D721Med (cell line): ENCODE results near the gene SERPINB12.

Experiments used
- DNase-seq: peaks from one replicate; pipeline ENCODE4 v3.0.0; 2011; ENCODE audit warnings: low spot score; ENCODE audit not compliant: insufficient read length
- FAIRE-seq: peaks from 2 replicates; lab custom pipeline; 2011; peaks lifted over from hg19 to GRCh38; lab: Jason Lieb, UNC
- CTCF ChIP-seq: IDR thresholded peaks from 2 replicates; pipeline ENCODE4 v1.5.1; 2012; ENCODE audit warnings: mild to moderate bottlenecking, control low read depth; ENCODE audit not compliant: insufficient read depth; ENCODE audit errors: missing control alignments

SERPINB12 gene

GRCh38 chr18:63592471-63592870, 50.3 kb downstream of the SERPINB12 start:
- DNase-seq, result no peak
- no peak for FAIRE-seq
- no peak for TF ChIP-seq CTCF

- no peak for TF ChIP-seq CTCF
- DNase-seq, result no peak
- FAIRE-seq, result no peak
These were observed 54.8 kb downstream of the SERPINB12 start for GRCh38 chr18:63596964-63597363.

- TF ChIP-seq CTCF, result no peak
- no peak for FAIRE-seq
These were observed 61.2 kb downstream of the SERPINB12 start for GRCh38 chr18:63603355-63603754.

GRCh38 chr18:63603772-63604171, 61.6 kb downstream of the SERPINB12 start:
- TF ChIP-seq CTCF, result no peak
- FAIRE-seq (peak; percentile 97), DNase-seq (no peak)

More at GRCh38 chr18:63603355-63603754, 61.2 kb downstream of the SERPINB12 start:
- DNase-seq, result no peak

GRCh38 chr18:63604791-63605567, 62.8 kb downstream of the SERPINB12 start:
- DNase-seq, result no peak
- no peak for TF ChIP-seq CTCF
- FAIRE-seq, result peak; percentile 90

- TF ChIP-seq CTCF, result no peak
- no peak for DNase-seq
- FAIRE-seq, result peak; percentile 91
These were observed 64.4 kb downstream of the SERPINB12 start for GRCh38 chr18:63606526-63606925.

GRCh38 chr18:63613420-63613819, 71.3 kb downstream of the SERPINB12 start:
- no peak for FAIRE-seq
- TF ChIP-seq CTCF, result no peak

More at GRCh38 chr18:63613420-63613819, 71.3 kb downstream of the SERPINB12 start:
- DNase-seq, result no peak
